GM18519 (cell line): Measurements from ENCODE around the gene STXBP5L.
"Not testable (repeated sequence)": the region's sequence is repeated elsewhere in the genome, so short reads cannot be mapped to it uniquely, and the experiment has no call there.

ENCODE experiments used
- ATAC-seq: cut with Tn5 transposase; IDR thresholded peaks from one replicate; pipeline ENCODE4 v1.9.1; 2021; ENCODE audit warnings: mild to moderate bottlenecking, moderate library complexity; ENCODE audit not compliant: unreplicated experiment, low FRiP score

Gene STXBP5L

GRCh38 chr3:121223116-121223515 lies 315.1 kb downstream of the STXBP5L start:
- no peak for ATAC-seq

- ATAC-seq = no peak
These were observed 321.0 kb downstream of the STXBP5L start for GRCh38 chr3:121228971-121229370.

GRCh38 chr3:121230194-121230593 lies 322.2 kb downstream of the STXBP5L start:
- not testable (repeated sequence) for ATAC-seq

DNA sequence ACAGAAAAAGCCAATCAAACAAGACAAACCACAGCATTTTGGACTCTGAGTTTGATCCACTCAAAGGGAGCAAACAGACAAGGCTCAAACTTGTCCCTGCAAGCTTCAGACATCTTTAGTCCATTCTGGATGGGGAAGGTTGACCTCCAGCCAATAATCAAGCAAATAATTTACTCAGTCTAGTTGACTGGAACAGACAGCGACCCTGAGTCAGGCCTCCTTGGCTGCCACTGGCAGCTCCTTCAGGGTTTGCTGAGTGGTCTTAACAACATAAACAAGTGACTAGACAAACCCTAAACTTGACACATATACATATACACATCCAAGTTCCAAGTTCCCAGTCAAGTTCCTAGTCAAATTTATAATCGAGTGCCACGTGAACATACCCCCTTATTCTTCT lies 323.9 kb downstream of the STXBP5L start:
- no peak for ATAC-seq

DNA sequence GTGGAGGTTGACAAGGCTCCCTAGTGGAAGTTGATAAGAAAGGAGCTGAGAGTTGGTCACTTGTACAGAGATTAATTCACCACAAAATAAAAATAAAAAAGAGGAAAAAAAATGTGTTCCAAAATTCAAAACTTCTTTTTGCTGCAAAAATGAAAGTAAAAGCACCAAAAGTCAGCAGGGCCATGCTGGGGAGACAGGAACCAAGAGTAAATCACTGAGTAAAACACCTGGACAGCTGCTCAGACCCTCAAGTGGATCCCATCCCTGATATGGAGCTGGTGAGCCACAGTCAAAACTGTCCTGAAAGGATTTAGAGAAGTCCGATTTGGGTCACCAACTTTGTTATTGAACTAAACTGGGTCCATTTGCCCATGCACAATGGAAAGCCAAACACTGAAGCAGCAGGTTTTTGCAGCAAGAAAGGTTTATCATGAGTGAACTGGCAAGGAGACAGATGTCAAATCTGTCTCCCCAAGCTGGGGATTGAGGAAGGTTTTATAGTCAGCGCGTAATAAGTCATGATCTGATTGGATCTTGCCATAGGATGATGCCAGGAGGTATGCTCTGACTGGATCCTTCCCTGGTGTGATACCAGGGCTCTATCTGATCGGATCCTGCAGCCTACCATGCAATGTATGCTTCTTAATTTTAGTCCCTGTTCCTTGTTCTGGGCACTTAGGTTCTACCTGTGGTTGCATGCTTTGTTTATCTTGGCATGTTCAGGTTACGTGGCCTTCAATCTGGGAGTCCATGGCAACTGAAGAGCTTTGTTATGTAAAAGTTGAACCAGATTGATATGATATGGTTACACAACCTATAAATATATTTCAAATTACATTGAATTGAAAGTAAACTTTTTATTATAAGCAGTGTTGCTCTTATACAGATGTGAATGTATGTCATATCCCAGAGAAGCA lies 324.6 kb downstream of the STXBP5L start:
- ATAC-seq = no peak

DNA sequence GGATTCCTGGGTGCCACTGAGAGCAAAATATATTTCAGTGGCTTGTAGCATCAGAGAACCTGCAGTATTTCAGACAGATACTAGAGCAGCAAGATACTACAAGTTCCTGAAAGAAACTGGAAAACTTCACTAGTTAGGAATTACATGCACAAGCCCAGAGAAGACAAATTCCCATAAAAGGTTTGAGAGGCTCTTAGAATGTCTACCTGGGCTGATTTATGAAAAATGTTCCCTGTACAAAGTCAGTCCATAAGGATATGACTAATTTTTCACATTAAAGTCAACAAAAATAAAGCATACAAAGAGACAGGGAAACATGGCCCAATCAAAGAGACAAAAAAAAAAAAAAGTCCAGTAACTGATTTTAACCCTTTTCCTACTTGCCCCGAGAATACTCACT lies 335.2 kb downstream of the STXBP5L start:
- ATAC-seq = no peak

DNA sequence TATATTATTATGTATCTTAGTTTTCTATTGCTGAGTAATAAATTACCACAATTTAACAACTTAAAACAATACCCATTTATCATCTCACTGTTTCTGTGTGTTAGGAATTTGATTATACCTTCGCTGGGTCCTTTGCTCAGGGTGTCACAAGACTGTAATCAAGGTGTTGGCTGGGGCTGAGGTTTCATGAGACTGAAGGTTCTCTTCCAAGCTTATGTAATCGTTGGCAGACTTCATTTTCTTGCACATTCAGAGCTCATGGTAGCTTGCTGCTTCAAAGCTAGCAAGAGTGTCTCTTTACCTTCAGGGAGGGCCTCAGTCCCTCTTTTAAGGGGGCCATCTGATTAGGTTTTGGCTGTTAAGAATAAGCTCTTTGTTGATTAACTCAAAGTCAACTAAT lies 344.7 kb downstream of the STXBP5L start:
- no peak for ATAC-seq

GRCh38 chr3:121269389-121269788 lies 361.4 kb downstream of the STXBP5L start:
- ATAC-seq = no peak

- ATAC-seq = no peak
These were observed 366.4 kb downstream of the STXBP5L start for GRCh38 chr3:121274411-121274810.

GRCh38 chr3:121295452-121295851 lies 387.4 kb downstream of the STXBP5L start:
- no peak for ATAC-seq

GRCh38 chr3:121295979-121296378 lies 388.0 kb downstream of the STXBP5L start:
- ATAC-seq = no peak

DNA sequence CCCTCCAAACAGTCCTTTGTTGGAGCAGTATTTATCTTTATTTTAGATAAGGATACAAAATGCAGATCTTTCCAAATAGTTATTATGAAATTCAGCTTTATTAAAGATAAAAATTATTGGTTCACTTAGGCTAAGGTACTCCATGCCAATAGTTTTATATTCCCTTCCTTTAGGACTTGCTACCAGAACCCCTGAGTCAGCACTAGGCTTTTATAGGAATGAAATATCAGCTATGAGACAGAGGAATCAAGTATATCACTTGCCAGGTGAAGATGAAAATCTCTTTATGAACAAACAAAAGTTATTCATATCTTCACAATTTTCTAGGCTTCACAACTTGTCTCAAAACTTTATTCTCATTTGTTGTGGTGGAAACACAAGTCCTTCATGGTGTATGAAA lies 416.3 kb downstream of the STXBP5L start:
- ATAC-seq = no peak

GRCh38 chr3:121330118-121330517 lies 422.1 kb downstream of the STXBP5L start:
- ATAC-seq = no peak

DNA sequence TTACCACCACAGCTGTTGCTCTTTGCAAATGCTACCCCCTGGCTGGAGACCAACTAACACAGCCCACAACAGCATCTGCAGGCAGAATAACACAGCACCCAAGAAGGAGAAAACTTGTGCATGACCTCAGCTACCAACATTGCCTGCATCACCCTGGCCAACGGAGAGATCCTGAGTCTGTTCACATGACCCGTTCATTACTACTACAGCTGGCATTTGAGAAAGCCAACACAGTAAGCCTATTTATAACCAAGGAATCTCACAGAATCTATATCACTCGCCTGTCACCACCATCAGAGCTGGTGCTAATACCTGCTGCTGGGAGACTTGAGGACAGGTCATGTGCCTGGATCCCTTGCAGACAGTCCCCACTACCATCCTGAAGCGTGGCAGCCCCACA lies 422.6 kb downstream of the STXBP5L start:
- ATAC-seq = no peak

GRCh38 chr3:121355960-121356359 lies 448.0 kb downstream of the STXBP5L start:
- ATAC-seq = not testable (repeated sequence)

- ATAC-seq = peak; percentile 95
These were observed 454.2 kb downstream of the STXBP5L start for GRCh38 chr3:121362035-121362734.

DNA sequence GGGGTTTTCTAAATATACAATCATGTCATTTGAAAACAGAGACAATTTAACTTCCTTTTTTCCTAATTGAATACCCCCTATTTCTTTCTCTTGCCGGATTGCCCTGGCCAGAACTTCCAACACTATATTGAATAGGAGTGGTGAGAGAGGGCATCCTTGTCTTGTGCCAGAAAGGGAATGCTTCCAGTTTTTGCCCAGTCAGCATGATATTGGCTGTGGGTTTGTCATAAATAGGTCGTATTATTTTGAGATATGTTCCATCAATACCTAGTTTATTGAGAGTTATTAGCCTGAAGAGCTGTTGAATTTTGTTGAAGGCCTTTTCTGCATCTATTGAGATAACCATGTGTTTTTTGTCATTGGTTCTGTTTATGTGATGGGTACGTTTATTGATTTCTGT lies 480.3 kb downstream of the STXBP5L start:
- ATAC-seq = not testable (repeated sequence)

DNA sequence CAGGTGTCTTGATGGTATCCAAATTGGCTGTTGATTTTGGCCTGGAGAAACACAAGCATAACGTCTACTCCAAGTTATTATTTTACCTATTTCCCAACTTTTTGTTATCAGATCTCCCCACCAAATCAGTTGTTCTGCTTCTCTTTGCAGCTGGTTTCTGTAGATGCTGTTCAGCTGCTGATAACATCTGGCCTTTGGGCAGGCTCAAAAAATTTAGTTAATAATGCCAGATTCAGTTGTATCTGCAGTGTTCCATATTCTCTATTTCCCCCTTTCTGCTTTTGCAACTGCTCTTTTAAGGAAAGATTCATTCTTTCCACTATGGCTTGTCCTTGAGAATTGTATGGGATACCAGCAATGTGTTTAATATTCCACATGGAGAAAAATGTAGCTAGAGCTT lies 488.0 kb downstream of the STXBP5L start:
- not testable (repeated sequence) for ATAC-seq

DNA sequence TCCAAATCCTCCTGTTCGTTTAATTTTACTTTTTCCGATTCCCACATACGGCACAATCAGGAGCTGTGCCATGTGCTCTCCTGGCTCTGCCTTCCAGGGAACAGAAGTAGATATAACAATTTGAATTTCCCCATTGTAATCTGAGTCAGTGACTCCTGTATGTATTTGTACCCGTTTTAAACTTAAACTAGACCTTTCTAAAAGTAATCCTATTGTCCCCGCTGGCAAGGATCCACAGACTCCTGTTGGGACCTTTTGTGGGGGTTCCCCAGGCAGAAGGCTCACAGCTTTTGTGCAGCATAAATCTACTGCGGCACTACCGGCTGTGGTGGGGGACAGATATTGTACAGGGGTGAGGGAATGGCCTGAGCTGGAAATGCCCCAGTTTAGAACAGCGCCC lies 490.0 kb downstream of the STXBP5L start:
- ATAC-seq = not testable (repeated sequence)

- ATAC-seq = no peak
These were observed 491.8 kb downstream of the STXBP5L start for GRCh38 chr3:121399820-121400219.

DNA sequence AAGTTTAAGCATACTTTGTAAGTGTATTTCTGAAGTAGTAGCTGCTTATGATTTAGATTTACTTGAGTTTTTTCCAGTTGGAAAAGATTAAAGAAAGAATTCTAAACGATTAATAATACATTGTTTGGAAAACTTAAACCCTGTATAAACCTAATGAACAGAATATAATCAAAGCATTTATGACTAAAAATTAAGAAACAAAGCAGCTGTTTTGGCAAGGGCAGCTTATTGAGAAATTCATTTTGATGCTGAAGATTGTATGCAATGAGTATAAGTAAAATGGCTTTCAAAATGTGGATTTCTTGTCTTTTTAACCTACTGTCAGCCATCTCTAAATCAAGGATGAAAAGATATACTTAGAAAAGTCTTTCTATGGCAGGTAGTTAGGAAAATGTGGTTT lies 497.6 kb downstream of the STXBP5L start:
- no peak for ATAC-seq

DNA sequence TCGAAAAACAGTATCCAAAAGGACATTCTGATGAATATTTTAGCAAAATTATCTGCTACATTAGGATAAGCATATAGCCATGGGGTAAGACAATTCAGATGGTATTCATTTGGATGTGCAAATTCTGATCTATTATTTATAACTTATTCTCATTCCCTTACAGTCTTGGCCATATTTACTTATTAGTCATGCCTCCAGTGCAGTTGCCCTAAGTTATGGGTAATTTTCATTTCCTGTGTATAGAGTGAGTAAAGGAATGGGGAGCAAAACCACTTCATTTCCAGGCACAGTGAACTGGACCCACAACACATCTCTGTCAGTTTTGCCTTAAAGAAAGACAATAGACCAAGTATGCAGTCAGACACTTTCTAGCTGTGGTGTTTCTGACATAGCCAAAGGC lies 503.5 kb downstream of the STXBP5L start:
- no peak for ATAC-seq
